H1 (cell line): Measurements from ENCODE around the gene NUP210L. TPM values are rescaled to one million over a fixed set of nuclear protein-coding genes. Genes with fewer than 3 reads are reported as not detected.

Source experiments
- CTCF ChIA-PET: fragments of 300-600 bp; sonication (Branson Sonifier 250); formaldehyde crosslinking; loops from one replicate; lab custom pipeline; 2021; ENCODE audit not compliant: partially characterized antibody; lab: Charles Lee
- POLR2A ChIA-PET: fragments of 300-600 bp; sonication (Branson Sonifier 250); formaldehyde crosslinking; loops from one replicate; lab custom pipeline; 2021; ENCODE audit warnings: inconsistent platforms; ENCODE audit not compliant: partially characterized antibody; lab: Charles Lee
- DNase-seq, 2 experiments: peaks; one replicate each; pipeline versions ENCODE4 v3.0.0 to v3.0.0-alpha.2; 2010 to 2022; ENCODE audit warnings: low spot score in 2 of 2, low read depth in 1 of 2, mixed read lengths in 1 of 2
- FAIRE-seq: peaks from 2 replicates; lab custom pipeline; 2011; peaks lifted over from hg19 to GRCh38; lab: Jason Lieb, UNC
- H2AFZ ChIP-seq: 2 replicates; pipeline ENCODE4 v1.8.1; 2012; ENCODE audit warnings: low read length, inconsistent platforms
- H2AK5ac ChIP-seq: 2 replicates; pipeline ENCODE4 v1.6.1; 2013; ENCODE audit warnings: low read depth, low read length
- H2BK120ac ChIP-seq: replicated peaks from 2 replicates; pipeline ENCODE3; 2013; ENCODE audit warnings: low read depth, low read length, inconsistent platforms
- H2BK12ac ChIP-seq: 2 replicates; pipeline ENCODE4 v1.6.1; 2013; ENCODE audit warnings: low read depth, low read length
- H2BK15ac ChIP-seq: 2 replicates; pipeline ENCODE4 v1.6.1; 2013; ENCODE audit warnings: low read length
- H2BK20ac ChIP-seq: 2 replicates; pipeline ENCODE4 v1.6.1; 2013; ENCODE audit warnings: low read length
- H2BK5ac ChIP-seq: 2 replicates; pipeline ENCODE4 v1.6.1; 2013; ENCODE audit warnings: low read depth, low read length
- H3K14ac ChIP-seq: 2 replicates; pipeline ENCODE4 v1.6.1; 2013; ENCODE audit warnings: inconsistent platforms; ENCODE audit not compliant: insufficient read length
- H3K18ac ChIP-seq: 2 replicates; pipeline ENCODE4 v1.6.1; 2013; ENCODE audit warnings: low read length; ENCODE audit errors: extremely low read depth
- H3K23ac ChIP-seq: 2 replicates; pipeline ENCODE4 v1.6.1; 2013; ENCODE audit warnings: inconsistent platforms; ENCODE audit not compliant: insufficient read length
- H3K23me2 ChIP-seq: 2 replicates; pipeline ENCODE4 v1.6.1; 2013; ENCODE audit warnings: low read depth, low read length
- H3K27ac ChIP-seq: 2 replicates; pipeline ENCODE4 v1.6.1; 2011; ENCODE audit warnings: low read depth, low read length, inconsistent platforms
- H3K27me3 ChIP-seq, 4 experiments: replicated peaks in 1 of 4; 1 replicate in 1 of 4; 2 replicates in 3 of 4; pipeline versions ENCODE4 v1.6.1 to v1.8.1; 2011 to 2013; ENCODE audit warnings: low read length in 3 of 4, mild to moderate bottlenecking in 3 of 4, inconsistent platforms in 2 of 4, mixed read lengths in 2 of 4, moderate library complexity in 1 of 4; ENCODE audit not compliant: control insufficient read depth in 3 of 4, insufficient read depth in 3 of 4; ENCODE audit errors: extremely low read depth in 1 of 4
- H3K36me3 ChIP-seq, 4 experiments: 2 replicates each; pipeline versions ENCODE4 v1.6.1 to v1.8.1; 2011 to 2013; ENCODE audit warnings: mild to moderate bottlenecking in 4 of 4, low read length in 3 of 4, moderate library complexity in 2 of 4, control low read depth in 1 of 4, inconsistent platforms in 1 of 4; ENCODE audit not compliant: insufficient read depth in 4 of 4, control insufficient read depth in 2 of 4
- H3K4ac ChIP-seq: replicated peaks from 2 replicates; pipeline ENCODE3; 2013; ENCODE audit warnings: low read length, low read depth, mixed read lengths, inconsistent platforms; ENCODE audit not compliant: insufficient read length
- H3K4me1 ChIP-seq, 4 experiments: replicated peaks in 1 of 4; 1 replicate in 1 of 4; 2 replicates in 3 of 4; pipeline versions ENCODE4 v1.6.1 to v1.8.1; 2011 to 2013; ENCODE audit warnings: low read length in 3 of 4, inconsistent platforms in 2 of 4, mixed read lengths in 1 of 4; ENCODE audit not compliant: insufficient read depth in 4 of 4, control insufficient read depth in 3 of 4
- H3K4me2 ChIP-seq, 2 experiments: 2 replicates each; pipeline versions ENCODE4 v1.6.1 to v1.8.1; 2011 to 2013; ENCODE audit warnings: low read depth in 2 of 2, low read length in 2 of 2, control low read depth in 1 of 2, inconsistent platforms in 1 of 2, mild to moderate bottlenecking in 1 of 2; ENCODE audit not compliant: insufficient read depth in 1 of 2
- H3K4me3 ChIP-seq, 4 experiments: fragments of 200-600, 300-600 bp in 1 of 4; sonication (generic), shearing (Covaris generic), sonication (Bioruptor Twin) in 1 of 4; 2 replicates each; pipeline versions ENCODE4 v1.5.1 to v1.8.1; 2011 to 2016; ENCODE audit warnings: low read length in 4 of 4, low read depth in 3 of 4, control low read depth in 2 of 4, inconsistent platforms in 2 of 4, mild to moderate bottlenecking in 2 of 4, mixed read lengths in 1 of 4, moderate library complexity in 1 of 4; ENCODE audit not compliant: insufficient read depth in 2 of 4; ENCODE audit errors: extremely low read depth in 1 of 4
- H3K56ac ChIP-seq: replicated peaks from 2 replicates; pipeline ENCODE3; 2013; ENCODE audit warnings: low read depth, mild to moderate bottlenecking, mixed read lengths, low read length, inconsistent platforms; ENCODE audit not compliant: insufficient read length
- H3K79me1 ChIP-seq: 2 replicates; pipeline ENCODE4 v1.6.1; 2013; ENCODE audit warnings: low read depth, low read length, control low read depth
- H3K79me2 ChIP-seq, 2 experiments: 2 replicates each; pipeline versions ENCODE4 v1.6.1 to v1.8.1; 2012 to 2013; ENCODE audit warnings: low read length in 2 of 2, mild to moderate bottlenecking in 2 of 2, inconsistent platforms in 1 of 2; ENCODE audit not compliant: insufficient read depth in 2 of 2, control insufficient read depth in 1 of 2
- H3K9ac ChIP-seq, 4 experiments: replicated peaks in 1 of 4; 1 replicate in 1 of 4; 2 replicates in 3 of 4; pipeline versions ENCODE4 v1.6.1 to v1.8.1; 2011 to 2013; ENCODE audit warnings: low read depth in 3 of 4, low read length in 3 of 4, control low read depth in 2 of 4, mild to moderate bottlenecking in 2 of 4, moderate library complexity in 2 of 4, inconsistent platforms in 1 of 4; ENCODE audit errors: extremely low read depth in 1 of 4
- H3K9me3 ChIP-seq, 2 experiments: 2 replicates each; pipeline versions ENCODE4 v1.6.1 to v1.8.1; 2012 to 2013; ENCODE audit warnings: mild to moderate bottlenecking in 2 of 2, moderate library complexity in 2 of 2, control low read depth in 1 of 2, inconsistent platforms in 1 of 2, low read depth in 1 of 2, low read length in 1 of 2, mixed read lengths in 1 of 2; ENCODE audit not compliant: insufficient read depth in 2 of 2
- H4K20me1 ChIP-seq, 2 experiments: replicated peaks in 1 of 2; 2 replicates each; pipeline versions ENCODE3 to v1.8.1; 2011 to 2013; ENCODE audit warnings: inconsistent platforms in 2 of 2, low read length in 2 of 2, mild to moderate bottlenecking in 1 of 2; ENCODE audit not compliant: insufficient read depth in 2 of 2, control insufficient read depth in 1 of 2
- H4K5ac ChIP-seq: 2 replicates; pipeline ENCODE4 v1.6.1; 2013; ENCODE audit warnings: low read length, low read depth, mixed read lengths, inconsistent platforms; ENCODE audit not compliant: insufficient read length
- H4K8ac ChIP-seq: 2 replicates; pipeline ENCODE4 v1.8.0; 2013; ENCODE audit warnings: mild to moderate bottlenecking, moderate library complexity, low read length, inconsistent platforms; ENCODE audit not compliant: insufficient read depth; ENCODE audit errors: extremely low read depth
- H4K91ac ChIP-seq: replicated peaks from 2 replicates; pipeline ENCODE3; 2013; ENCODE audit warnings: low read length, mixed read lengths, inconsistent platforms; ENCODE audit not compliant: insufficient read length
- BCL11A ChIP-seq, 2 experiments: IDR thresholded peaks; one replicate each; pipeline ENCODE4 v1.6.1; 2011; ENCODE audit warnings: low read depth in 2 of 2, low read length in 2 of 2, mild to moderate bottlenecking in 2 of 2
- EP300 ChIP-seq, 2 experiments: IDR thresholded peaks; 1 replicate in 1 of 2; 2 replicates in 1 of 2; pipeline ENCODE4 v1.6.1; 2011 to 2012; ENCODE audit warnings: low read depth in 2 of 2, low read length in 2 of 2, mild to moderate bottlenecking in 2 of 2, borderline replicate concordance in 1 of 2, inconsistent platforms in 1 of 2, moderate library complexity in 1 of 2
- JUND ChIP-seq: IDR thresholded peaks from 2 replicates; pipeline ENCODE4 v1.6.1; 2011; ENCODE audit warnings: mild to moderate bottlenecking, improper control_type of control experiment, low read length
- SIN3A ChIP-seq, 2 experiments: IDR thresholded peaks in 1 of 2; conservative IDR thresholded peaks in 1 of 2; 2 replicates each; pipeline ENCODE4 v1.6.1; 2011 to 2012; ENCODE audit warnings: low read length in 2 of 2, improper control_type of control experiment in 1 of 2, low read depth in 1 of 2, mild to moderate bottlenecking in 1 of 2
- TAF1 ChIP-seq: IDR thresholded peaks from 2 replicates; pipeline ENCODE4 v1.6.1; 2011; ENCODE audit warnings: mild to moderate bottlenecking, low read depth, low read length
- TEAD4 ChIP-seq: IDR thresholded peaks from 2 replicates; pipeline ENCODE4 v1.6.1; 2012; ENCODE audit warnings: low read depth, low read length, inconsistent platforms, mixed read lengths
- ZNF274 ChIP-seq: IDR thresholded peaks from 2 replicates; pipeline ENCODE4 v1.7.0; 2012; ENCODE audit warnings: low read length, borderline replicate concordance; ENCODE audit errors: extremely low read depth
- WGBS, 2 experiments: shearing (Covaris generic) in 1 of 2; methylation state at CpG; one replicate each; pipeline versions ENCODE4 v1.1.6 to v1.1.7; 2013 to 2015; ENCODE audit warnings: low lambda C conversion rate in 2 of 2, mixed read lengths in 2 of 2, inconsistent platforms in 1 of 2, low coverage in 1 of 2, missing lambda C conversion rate in 1 of 2; ENCODE audit not compliant: insufficient replicate concordance in 2 of 2, insufficient coverage in 1 of 2, insufficient read length in 1 of 2; ENCODE audit errors: extremely low coverage in 1 of 2, missing lambda C conversion rate in 1 of 2; 5-methylcytosine and 5-hydroxymethylcytosine counted together
- polyA plus RNA-seq, 7 experiments: library from polyadenylated mRNA; depleted of rRNA in 3 of 7; stranded (reverse) in 5 of 7; unstranded in 2 of 7; fragments of >200 nt in 5 of 7; fragments of 200-250 nt in 2 of 7; gene quantifications; 1 replicate in 5 of 7; 2 replicates in 1 of 7; 4 replicates in 1 of 7; pipeline versions ENCODE4 v1.2.1 to v1.2.3, GENCODE V29; 2011 to 2013; ENCODE audit warnings: missing spikeins in 2 of 7, mixed read lengths in 2 of 7
- total RNA-seq: library from RNA; stranded (reverse); fragmentation: NEBNext Ultra II Directional; extraction: Animal tissue kit (Norgen Biotek cat#: 25700); gene quantifications from 2 replicates; pipeline ENCODE4 v1.2.1, GENCODE V29; 2021

The NUP210L gene
- total and polyA plus RNA-seq, 2 of the 8 experiments (the other 6 are each of a cell fraction or from before 2014, with no cell fraction given), result not detected

- Histone ChIP-seq H3K36me3 (peaks cover 5 to 73% (median 47%) of the 10 kb centered on the region in 4 experiments; a peak in 7 of 8 replicates), H3K9ac (no peak overlapping the region), H3K4ac (no peak overlapping the region), H3K14ac (no peak overlapping the region), H4K20me1 (peaks cover 0 to 5% of the 10 kb centered on the region in 2 experiments), H3K23me2 (no peaks in the 10 kb centered on the region; the same call in 1 of the 2 replicates), H3K4me3 (no peak overlapping the region), H4K5ac (no peak overlapping the region), H4K8ac (no peak overlapping the region), H2BK20ac (no peak overlapping the region), H3K27me3 (no peaks in the 10 kb centered on the region), H2BK120ac (no peak overlapping the region), H2BK5ac (no peak overlapping the region), H3K18ac (no peak overlapping the region), H3K4me1 (peaks cover 0 to 3% (median 0%) of the 10 kb centered on the region in 4 experiments; a peak in 1 of 7 replicates), H4K91ac (no peak overlapping the region), H2AK5ac (no peak overlapping the region), H3K79me2 (peaks cover 0 to 13% of the 10 kb centered on the region in 2 experiments; a peak in 2 of 4 replicates), H3K9me3 (no peaks in the 10 kb centered on the region), H3K79me1 (no peaks in the 10 kb centered on the region), H2BK15ac (no peak overlapping the region), H2BK12ac (no peak overlapping the region), H3K56ac (no peak overlapping the region), H3K4me2 (no peak overlapping the region), H2AFZ (no peak overlapping the region), H3K23ac (no peak overlapping the region), H3K27ac (0 out of 2 replicates have a peak overlapping the region, but pooled peaks have one; percentile 10)
- CTCF ChIA-PET, result interaction anchor here (0.7 to 0.8 kb wide), 3 partner anchors 53 to 171 kb away, joined by 3 read pairs; partner anchors contain the start of gene RAB13
- FAIRE-seq, result no peak
- TF ChIP-seq JUND (no peak), TAF1 (no peak), ZNF274 (no peak), EP300 (IDR thresholded peaks at IDR 0.05; ENCODE audit: borderline replicate concordance in 1 of 2, low read depth in 2 of 2, low read length in 2 of 2) (no peak), BCL11A (IDR thresholded peaks at IDR 0.05; ENCODE audit: low read depth in 2 of 2, low read length in 2 of 2) (no peak), SIN3A (conservative IDR thresholded peaks at IDR 0.05 in 1 of 2, IDR thresholded peaks at IDR 0.05 in 1 of 2; ENCODE audit: low read depth in 1 of 2, low read length in 2 of 2) (no peak), TEAD4 (no peak)
- POLR2A ChIA-PET, result interaction anchor here (0.6 to 5.5 kb wide), 8 partner anchors 10 to 633 kb away, joined by 3 to 35 read pairs (median 4); partner anchors contain the start of gene RPS27
- no peak for DNase-seq
- WGBS, 2 experiments, result 94% methylated on average over 7 of the region's 7 CpGs; no CpG with 5 or more reads in 1 of the 2 experiments
These were observed 2.8 kb upstream of the NUP210L start for GRCh38 chr1:154157520-154158306.
